ENCODE data around the gene PDZD2. TPM values are rescaled to one million over a fixed set of nuclear protein-coding genes. Genes with fewer than 3 reads are reported as not detected.
A peak's percentile ranks its signal among the peaks of the same experiment; 100 is the strongest.

Gene PDZD2
- polyA plus RNA-seq, 3 donors, result 0.10 TPM; not detected in 2

GRCh38 chr5:31637851-31638250 is 1.1 kb upstream of the PDZD2 start:
- intact Hi-C loops (cut with micrococcal nuclease), result no loop called here
- Histone ChIP-seq H2AFZ (ENCODE audit: insufficient read depth, low read depth, low read length, poor library complexity, severe bottlenecking) (no peak overlapping the region), H3K9me3 (replicated peaks in 1 of 2; ENCODE audit: control insufficient read depth in 1 of 2, insufficient read depth in 1 of 2, low read length in 2 of 2) (peaks cover 0 to 10% of the 10 kb centered on the region in 2 donors), H3K36me3 (replicated peaks in 1 of 2; ENCODE audit: control insufficient read depth in 1 of 2, insufficient read depth in 2 of 2, low read length in 2 of 2) (no peaks in the 10 kb centered on the region), H3K4me2 (replicated peaks; ENCODE audit: extremely low read depth, low read length, poor library complexity, severe bottlenecking) (no peak overlapping the region), H3K4me1 (ENCODE audit: control insufficient read depth in 1 of 2, insufficient read depth in 2 of 2, low read length in 2 of 2) (peaks cover 9 to 14% of the 10 kb centered on the region in 2 donors), H3K4me3 (replicated peaks in 1 of 3; ENCODE audit: low read depth in 2 of 3, low read length in 3 of 3) (no peak overlapping the region), H3K9ac (ENCODE audit: insufficient read depth, low read length, poor library complexity, severe bottlenecking) (no peak overlapping the region), H3K27ac (ENCODE audit: low read depth in 1 of 2, low read length in 2 of 2) (no peak overlapping the region), H4K20me1 (ENCODE audit: insufficient read depth, low read length) (no peaks in the 10 kb centered on the region), H3K27me3 (ENCODE audit: control insufficient read depth in 2 of 2, insufficient read depth in 2 of 2, low read length in 2 of 2) (peaks cover 19 to 33% of the 10 kb centered on the region in 2 donors), H3K79me2 (ENCODE audit: insufficient read depth, low read length) (no peaks in the 10 kb centered on the region)
- 86% methylated on average over 5 of the region's 6 CpGs for WGBS (ENCODE audit: insufficient coverage)
- Mint-ChIP-seq H3K36me3 (no peaks in the 10 kb centered on the region), H3K4me1 (peaks cover 9% of the 10 kb centered on the region), H3K27ac (no peak overlapping the region), H3K4me3 (peak overlapping the region in 1 of 2 donors; percentile 88), H3K27me3 (ENCODE audit: low read depth in 3 of 3) (peaks cover 14 to 32% (median 16%) of the 10 kb centered on the region in 3 donors), H3K9me3 (peaks cover 0 to 8% (median 0%) of the 10 kb centered on the region in 7 donors)
- TF ChIP-seq CTCF (IDR thresholded peaks at IDR 0.05), result no peak
- no peak for DNase-seq

- Mint-ChIP-seq H3K9me3 (peaks cover 0 to 8% (median 0%) of the 10 kb centered on the region in 7 donors), H3K36me3 (no peaks in the 10 kb centered on the region), H3K27me3 (ENCODE audit: low read depth in 3 of 3) (peaks cover 14 to 32% (median 16%) of the 10 kb centered on the region in 3 donors), H3K4me3 (peak overlapping the region; percentile 84 to 88), H3K4me1 (peaks cover 9% of the 10 kb centered on the region), H3K27ac (no peak overlapping the region)
- Histone ChIP-seq H3K27me3 (ENCODE audit: control insufficient read depth in 2 of 2, insufficient read depth in 2 of 2, low read length in 2 of 2) (peaks cover 19 to 33% of the 10 kb centered on the region in 2 donors), H3K9me3 (replicated peaks in 1 of 2; ENCODE audit: control insufficient read depth in 1 of 2, insufficient read depth in 1 of 2, low read length in 2 of 2) (peaks cover 0 to 10% of the 10 kb centered on the region in 2 donors), H3K27ac (ENCODE audit: low read depth in 1 of 2, low read length in 2 of 2) (no peak overlapping the region), H3K79me2 (ENCODE audit: insufficient read depth, low read length) (no peaks in the 10 kb centered on the region), H2AFZ (ENCODE audit: insufficient read depth, low read depth, low read length, poor library complexity, severe bottlenecking) (peak overlapping the region; percentile 88), H3K36me3 (replicated peaks in 1 of 2; ENCODE audit: control insufficient read depth in 1 of 2, insufficient read depth in 2 of 2, low read length in 2 of 2) (no peaks in the 10 kb centered on the region), H3K4me1 (ENCODE audit: control insufficient read depth in 1 of 2, insufficient read depth in 2 of 2, low read length in 2 of 2) (peaks cover 9 to 14% of the 10 kb centered on the region in 2 donors), H3K4me2 (replicated peaks; ENCODE audit: extremely low read depth, low read length, poor library complexity, severe bottlenecking) (peak overlapping the region; percentile 95), H3K9ac (ENCODE audit: insufficient read depth, low read length, poor library complexity, severe bottlenecking) (peak overlapping the region; percentile 57), H4K20me1 (ENCODE audit: insufficient read depth, low read length) (no peaks in the 10 kb centered on the region), H3K4me3 (replicated peaks in 1 of 3; ENCODE audit: low read depth in 2 of 3, low read length in 3 of 3) (peak overlapping the region in 1 of 3 experiments; percentile 85)
- intact Hi-C loops (cut with micrococcal nuclease), result no loop called here
- no peak for DNase-seq
- TF ChIP-seq CTCF (IDR thresholded peaks at IDR 0.05), result no peak
- WGBS (ENCODE audit: insufficient coverage), result 8% methylated on average over 7 of the region's 9 CpGs
These were observed 586 bp upstream of the PDZD2 start for GRCh38 chr5:31638345-31638744.

Measured in CD14-positive monocyte (primary cell).